IMR-90 (cell line): ENCODE results near the gene C22orf42. TPM values are rescaled to one million over a fixed set of nuclear protein-coding genes. Genes with fewer than 3 reads are reported as not detected.
"Not testable (repeated sequence)": the region's sequence is repeated elsewhere in the genome, so short reads cannot be mapped to it uniquely, and the experiment has no call there.

Experiments used
- ATAC-seq: fragments of 200-7000 bp; cut with Tn5 transposase; 2 replicates; pipeline ENCODE4 v1.9.1; 2020; ENCODE audit warnings: low read depth, mild to moderate bottlenecking, moderate library complexity
- BruUV-seq: library from RNA; stranded (reverse); fragments of 400-500 nt; replicated peaks from 2 replicates; lab custom pipeline; 2021; lab: Mats Ljungman, UMichigan
- CTCF ChIA-PET: fragments of 300-600 bp; formaldehyde crosslinking; extraction: SDS; loops from one replicate; lab custom pipeline; 2021; ENCODE audit warnings: antibody characterized with exemption; lab: Yijun Ruan, JAX
- POLR2A ChIA-PET: fragments of 300-600 bp; sonication (Branson Sonifier 250); formaldehyde crosslinking; loops from one replicate; lab custom pipeline; 2022; ENCODE audit warnings: antibody characterized with exemption; ENCODE audit not compliant: unreplicated experiment; lab: Charles Lee
- DNase-seq: peaks from one replicate; pipeline ENCODE4 v3.0.0; 2013
- H2AFZ ChIP-seq: replicated peaks from 2 replicates; pipeline ENCODE3; 2013; ENCODE audit warnings: low read length, mild to moderate bottlenecking; ENCODE audit not compliant: poor library complexity
- H2AK5ac ChIP-seq: 2 replicates; pipeline ENCODE4 v1.6.1; 2013; ENCODE audit warnings: low read depth, low read length, inconsistent platforms
- H2AK9ac ChIP-seq: replicated peaks from 2 replicates; pipeline ENCODE3; 2013; ENCODE audit warnings: mild to moderate bottlenecking, low read depth, low read length, moderate library complexity; ENCODE audit not compliant: poor library complexity
- H2BK120ac ChIP-seq: 2 replicates; pipeline ENCODE4 v1.6.1; 2013; ENCODE audit warnings: low read depth, low read length, inconsistent platforms
- H2BK15ac ChIP-seq: 3 replicates; pipeline ENCODE4 v1.6.1; 2013; ENCODE audit warnings: low read depth, low read length, inconsistent platforms
- H2BK20ac ChIP-seq: 2 replicates; pipeline ENCODE4 v1.6.1; 2013; ENCODE audit warnings: low read depth, mild to moderate bottlenecking, inconsistent platforms, low read length, moderate library complexity
- H2BK5ac ChIP-seq: 2 replicates; pipeline ENCODE4 v1.6.1; 2013; ENCODE audit warnings: mild to moderate bottlenecking, low read depth, low read length, inconsistent platforms; ENCODE audit not compliant: poor library complexity, severe bottlenecking
- H3K14ac ChIP-seq: replicated peaks from 2 replicates; pipeline ENCODE4 v1.6.1; 2013; ENCODE audit warnings: low read depth, low read length, inconsistent platforms
- H3K18ac ChIP-seq: 2 replicates; pipeline ENCODE4 v1.6.1; 2013; ENCODE audit warnings: low read depth, low read length, control low read depth
- H3K23ac ChIP-seq: 2 replicates; pipeline ENCODE4 v1.6.1; 2013; ENCODE audit warnings: low read depth, low read length, inconsistent platforms
- H3K27ac ChIP-seq: 2 replicates; pipeline ENCODE4 v1.5.1; 2013; ENCODE audit warnings: mild to moderate bottlenecking, control low read depth, low read length; ENCODE audit not compliant: insufficient read depth
- H3K27me3 ChIP-seq: 2 replicates; pipeline ENCODE4 v1.6.1; 2013; ENCODE audit warnings: low read length; ENCODE audit not compliant: control insufficient read depth, insufficient read depth
- H3K36me3 ChIP-seq: 2 replicates; pipeline ENCODE4 v1.6.1; 2013; ENCODE audit warnings: low read length, mixed read lengths; ENCODE audit not compliant: control insufficient read depth, insufficient read depth
- H3K4ac ChIP-seq: 2 replicates; pipeline ENCODE4 v1.6.1; 2013; ENCODE audit warnings: low read depth, low read length, inconsistent platforms
- H3K4me1 ChIP-seq: 2 replicates; pipeline ENCODE4 v1.6.1; 2013; ENCODE audit warnings: low read length, mixed read lengths; ENCODE audit not compliant: control insufficient read depth, insufficient read depth
- H3K4me2 ChIP-seq: 2 replicates; pipeline ENCODE4 v1.6.1; 2013; ENCODE audit warnings: low read depth, mild to moderate bottlenecking, control low read depth, low read length, moderate library complexity
- H3K4me3 ChIP-seq: 2 replicates; pipeline ENCODE4 v1.5.1; 2013; ENCODE audit warnings: low read depth, mild to moderate bottlenecking, control low read depth, low read length, moderate library complexity; ENCODE audit not compliant: insufficient read depth
- H3K56ac ChIP-seq: 2 replicates; pipeline ENCODE4 v1.6.1; 2013; ENCODE audit warnings: low read length, inconsistent platforms; ENCODE audit not compliant: insufficient read depth; ENCODE audit errors: extremely low read depth
- H3K79me1 ChIP-seq, 2 experiments: 2 replicates each; pipeline ENCODE4 v1.6.1; 2013; ENCODE audit warnings: low read length in 2 of 2, inconsistent platforms in 1 of 2, low read depth in 1 of 2
- H3K9ac ChIP-seq: 2 replicates; pipeline ENCODE4 v1.6.1; 2013; ENCODE audit warnings: low read depth, low read length, control low read depth
- H3K9me1 ChIP-seq: 2 replicates; pipeline ENCODE4 v1.6.1; 2013; ENCODE audit warnings: low read length, inconsistent platforms; ENCODE audit not compliant: insufficient read depth
- H3K9me3 ChIP-seq: 2 replicates; pipeline ENCODE4 v1.6.1; 2013; ENCODE audit warnings: low read length; ENCODE audit not compliant: control insufficient read depth, insufficient read depth
- H4K20me1 ChIP-seq: 2 replicates; pipeline ENCODE4 v1.6.1; 2013; ENCODE audit warnings: low read length, inconsistent platforms; ENCODE audit not compliant: insufficient read depth
- H4K5ac ChIP-seq: 2 replicates; pipeline ENCODE4 v1.6.1; 2013; ENCODE audit warnings: mild to moderate bottlenecking, low read depth, low read length, control low read depth
- H4K8ac ChIP-seq, 2 experiments: 2 replicates each; pipeline ENCODE4 v1.6.1; 2013; ENCODE audit warnings: low read depth in 2 of 2, low read length in 2 of 2, control low read depth in 1 of 2, inconsistent platforms in 1 of 2
- H4K91ac ChIP-seq: 2 replicates; pipeline ENCODE4 v1.6.1; 2013; ENCODE audit warnings: low read depth, low read length, inconsistent platforms; ENCODE audit not compliant: insufficient read depth
- CTCF ChIP-seq: conservative IDR thresholded peaks from 2 replicates; pipeline ENCODE4 v1.5.1; 2012; ENCODE audit warnings: mild to moderate bottlenecking, low read depth, low read length, improper control_type of control experiment
- WGBS, 2 experiments: methylation state at CpG; one replicate each; pipeline versions ENCODE4 v1.1.5 to v1.1.7; 2013; ENCODE audit warnings: missing lambda C conversion rate in 2 of 2; ENCODE audit not compliant: insufficient read length in 1 of 2; ENCODE audit errors: extremely low coverage in 2 of 2; 5-methylcytosine and 5-hydroxymethylcytosine counted together
- dilution Hi-C: fragments of 300-500 bp; cut with HindIII; formaldehyde crosslinking; loops from one replicate; pipeline ENCODE4 v1.14.3; 2018; ENCODE audit warnings: low sequenced_read_pairs; ENCODE audit not compliant: unreplicated experiment
- in situ Hi-C: fragments of 300-500 bp; cut with MboI; formaldehyde crosslinking; loops from 3 replicates; pipeline ENCODE4 v1.14.3; 2019; ENCODE audit warnings: low sequenced_read_pairs, inconsistent platforms, mixed read lengths
- intact Hi-C: fragments of 100-400 bp; cut with micrococcal nuclease; formaldehyde crosslinking; loops from 2 replicates; pipeline ENCODE4 v1.10.0; 2022
- polyA plus RNA-seq, 3 experiments: library from polyadenylated mRNA; depleted of rRNA; stranded (reverse); fragments of >200 nt; gene quantifications; 2 replicates each; pipeline ENCODE4 v1.2.3, GENCODE V29; 2012; ENCODE audit warnings: low replicate concordance in 1 of 3
- total RNA-seq: library from RNA; depleted of rRNA; stranded (reverse); fragments of >200 nt; gene quantifications from 2 replicates; pipeline ENCODE4 v1.2.3, GENCODE V29; 2012

C22orf42 gene
- total and polyA plus RNA-seq, 2 of the 4 experiments (the other 2 are of a cell fraction): not detected

DNA sequence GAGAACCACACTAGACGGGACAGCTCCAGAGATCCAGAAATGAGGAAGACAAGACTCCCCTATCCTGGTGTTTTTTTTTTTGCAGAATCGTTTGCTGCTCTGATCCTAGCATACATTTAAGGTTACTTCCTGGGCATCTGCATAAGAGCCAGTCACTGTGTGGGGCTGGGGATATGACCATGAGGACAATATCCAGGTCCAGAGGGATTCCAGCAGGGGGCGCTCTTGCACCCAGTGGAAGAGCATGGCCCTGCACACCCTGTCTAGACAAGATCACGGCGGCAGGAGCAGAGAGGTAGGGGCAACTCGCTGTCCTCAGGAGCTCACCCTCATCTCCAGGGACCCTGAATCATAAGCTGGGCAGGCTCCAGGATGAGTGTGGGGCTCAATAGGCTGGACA lies 18.4 kb downstream of the C22orf42 start:
- DNase-seq, H3K27ac ChIP-seq, H2BK5ac ChIP-seq, H3K9me3 ChIP-seq, POLR2A ChIA-PET, H3K56ac ChIP-seq, H3K18ac ChIP-seq, H3K4me1 ChIP-seq, H2AFZ ChIP-seq, H4K91ac ChIP-seq, H3K36me3 ChIP-seq, H3K9ac ChIP-seq, H3K27me3 ChIP-seq, H3K4ac ChIP-seq, dilution Hi-C loops, H4K20me1 ChIP-seq, H2BK20ac ChIP-seq, in situ Hi-C loops, H2AK5ac ChIP-seq, H2BK15ac ChIP-seq, H3K4me2 ChIP-seq, H3K79me1 ChIP-seq, intact Hi-C loops, H2AK9ac ChIP-seq, H3K23ac ChIP-seq, H3K9me1 ChIP-seq, H2BK120ac ChIP-seq, H3K14ac ChIP-seq, H3K4me3 ChIP-seq, H4K8ac ChIP-seq, H4K5ac ChIP-seq, BruUV-seq: not testable (repeated sequence)
- TF ChIP-seq CTCF: 0 out of 2 replicates have a peak, but pooled peaks have one; percentile 11
- ATAC-seq: peak; percentile 57
- WGBS, 2 experiments: no CpG with 5 or more reads among the region's 6 CpGs
- CTCF ChIA-PET: interaction anchor here (0.6 kb wide), 1 partner anchor 143 kb away, joined by 4 read pairs; no protein-coding TSS in a partner anchor

- H3K4me2 ChIP-seq, H4K8ac ChIP-seq, H3K4me1 ChIP-seq, H3K36me3 ChIP-seq, H3K4me3 ChIP-seq, intact Hi-C loops, CTCF ChIA-PET, H4K20me1 ChIP-seq, H3K9me1 ChIP-seq, H3K4ac ChIP-seq, H2BK15ac ChIP-seq, H3K14ac ChIP-seq, H2AK9ac ChIP-seq, in situ Hi-C loops, H3K23ac ChIP-seq, H3K18ac ChIP-seq, H2AFZ ChIP-seq, H2BK20ac ChIP-seq, H3K27me3 ChIP-seq, ATAC-seq, DNase-seq, H3K9ac ChIP-seq, H4K91ac ChIP-seq, BruUV-seq, H2AK5ac ChIP-seq, dilution Hi-C loops, POLR2A ChIA-PET, H3K56ac ChIP-seq, H3K27ac ChIP-seq, H2BK120ac ChIP-seq, H3K9me3 ChIP-seq, H3K79me1 ChIP-seq, H2BK5ac ChIP-seq, H4K5ac ChIP-seq: not testable (repeated sequence)
- no CpG with 5 or more reads among the region's 1 CpG for WGBS, 2 experiments
Observed at GRCh38 chr22:32138576-32138975, 20.5 kb downstream of the C22orf42 start.
